Natural killer cell (primary cell): ENCODE data around the gene ZNF236. TPM values are rescaled to one million over a fixed set of nuclear protein-coding genes. Genes with fewer than 3 reads are reported as not detected.
"Not testable (repeated sequence)": the region's sequence is repeated elsewhere in the genome, so short reads cannot be mapped to it uniquely, and the experiment has no call there.

Experiments used
- ATAC-seq, 3 donors: fragments of 150-1000 bp in 2 of 3; fragments of 200-7000 bp in 1 of 3; cut with Tn5 transposase; 1 replicate in 1 of 3; 2 replicates in 2 of 3; pipeline ENCODE4 v1.10.0; 2021; ENCODE audit warnings: mild to moderate bottlenecking in 2 of 3, moderate library complexity in 2 of 3
- DNase-seq, 2 donors: peaks; one replicate each; pipeline versions ENCODE4 v3.0.0 to v3.0.0-alpha.2; 2013 to 2021; ENCODE audit warnings: mixed read lengths in 1 of 2
- H3K27ac ChIP-seq: one replicate; pipeline ENCODE4 v1.5.1; 2013; ENCODE audit warnings: mild to moderate bottlenecking, low read length
- H3K27me3 ChIP-seq: one replicate; pipeline ENCODE4 v1.6.1; 2013; ENCODE audit warnings: low read length; ENCODE audit not compliant: control insufficient read depth, insufficient read depth
- H3K36me3 ChIP-seq: one replicate; pipeline ENCODE4 v1.6.1; 2013; ENCODE audit warnings: low read length; ENCODE audit not compliant: control insufficient read depth, insufficient read depth
- H3K4me1 ChIP-seq: one replicate; pipeline ENCODE4 v1.6.1; 2013; ENCODE audit warnings: low read length; ENCODE audit not compliant: control insufficient read depth, insufficient read depth
- H3K4me3 ChIP-seq: one replicate; pipeline ENCODE4 v1.5.1; 2013; ENCODE audit warnings: low read length
- H3K9me3 ChIP-seq: one replicate; pipeline ENCODE4 v1.6.1; 2013; ENCODE audit warnings: low read length; ENCODE audit not compliant: control insufficient read depth, insufficient read depth
- H3K27ac Mint-ChIP-seq, 2 donors: one replicate each; pipeline ENCODE4 v1.8.0; 2022; ENCODE audit warnings: mild to moderate bottlenecking in 2 of 2, mixed read lengths in 2 of 2, moderate library complexity in 1 of 2
- H3K27me3 Mint-ChIP-seq, 2 donors: one replicate each; pipeline ENCODE4 v1.8.0; 2022; ENCODE audit warnings: low read depth in 2 of 2, mixed read lengths in 2 of 2
- H3K36me3 Mint-ChIP-seq: one replicate; pipeline ENCODE4 v1.8.0; 2022; ENCODE audit warnings: mixed read lengths
- H3K4me1 Mint-ChIP-seq, 2 donors: one replicate each; pipeline ENCODE4 v1.8.0; 2022; ENCODE audit warnings: mixed read lengths in 2 of 2
- H3K4me3 Mint-ChIP-seq: one replicate; pipeline ENCODE4 v1.8.0; 2022; ENCODE audit warnings: mild to moderate bottlenecking, moderate library complexity, mixed read lengths
- H3K9me3 Mint-ChIP-seq, 2 donors: one replicate each; pipeline ENCODE4 v1.8.0; 2022; ENCODE audit warnings: mixed read lengths in 2 of 2
- WGBS: methylation state at CpG from one replicate; pipeline ENCODE4 v1.1.7; 2013; ENCODE audit warnings: missing lambda C conversion rate; ENCODE audit not compliant: insufficient coverage; 5-methylcytosine and 5-hydroxymethylcytosine counted together
- intact Hi-C: fragments of 100-400 bp; cut with micrococcal nuclease; formaldehyde crosslinking; loops from one replicate; pipeline ENCODE4 v1.14.2; 2022
- total RNA-seq, 4 donors: library from RNA; stranded (reverse); fragments of 120-200 nt in 1 of 4; gene quantifications; one replicate each; pipeline versions ENCODE4 v1.2.3 to v1.2.4, GENCODE V29; 2013 to 2022
- TF ChIP-seq, protein P1 (sequence below): fragments of 200-600 bp; IDR thresholded peaks from one replicate; pipeline ENCODE4 v1.8.0; 2022; ENCODE audit warnings: antibody characterized with exemption

The ZNF236 gene
- total RNA-seq, result 10 to 100 TPM; 35.1 to 42.2 (median 39.7) TPM
- total RNA-seq (2013), result 30.2 TPM

DNA sequence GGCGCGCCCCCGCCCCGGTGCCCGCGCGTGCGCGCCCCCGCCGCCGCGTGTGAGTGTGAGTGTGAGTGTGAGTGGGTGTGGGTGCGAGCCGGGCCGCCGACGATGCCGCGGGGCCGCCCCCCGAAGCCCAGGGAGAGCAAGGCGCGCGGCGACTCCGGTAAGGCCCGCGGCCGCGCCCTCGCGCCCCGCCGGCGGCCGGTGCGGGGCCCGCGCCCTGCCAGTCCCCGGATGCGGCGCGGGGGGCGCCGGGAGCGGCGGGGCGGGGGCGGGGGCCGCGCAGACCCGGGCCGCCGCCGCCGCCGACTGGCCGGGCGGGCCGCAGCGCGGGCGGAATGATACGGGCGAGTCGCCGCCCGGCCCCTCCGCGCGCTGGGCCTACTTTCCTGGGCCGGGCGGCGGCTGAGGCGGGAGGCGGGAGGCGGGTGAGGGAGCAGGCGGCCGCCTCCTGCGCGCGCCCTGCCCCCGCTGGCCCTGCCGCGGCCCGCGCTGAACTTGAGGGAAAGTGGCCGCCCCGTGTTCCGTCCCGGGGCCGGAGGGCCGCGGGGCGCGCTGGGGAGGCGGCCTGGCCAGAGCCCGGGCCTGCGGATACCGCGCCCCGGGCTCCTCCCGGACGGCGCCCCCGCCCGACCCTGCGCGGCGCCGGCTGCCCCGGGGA, at the start of gene ZNF236:
Gene ZNF236 (plus strand): TSS at position 52 of the 655 bp plus-strand sequence. CDS start 51 bp downstream, at position 103.
- Mint-ChIP-seq H3K9me3 (no peaks in the 10 kb centered on the region), H3K36me3 (no peaks in the 10 kb centered on the region), H3K4me3 (peak within 1 kb of the TSS; percentile 85), H3K27me3 (no peaks in the 10 kb centered on the region), H3K4me1 (peaks cover 37 to 56% of the 10 kb centered on the region in 2 donors), H3K27ac (peak within 1 kb of the TSS; percentile 87 to 89)
- Histone ChIP-seq H3K4me1 (peaks cover 30% of the 10 kb centered on the region), H3K9me3 (no peaks in the 10 kb centered on the region), H3K27me3 (no peaks in the 10 kb centered on the region), H3K27ac (peak within 1 kb of the TSS; percentile 86), H3K4me3 (peak within 1 kb of the TSS; percentile 86), H3K36me3 (no peaks in the 10 kb centered on the region)
- DNase-seq (peak; percentile 77 to 83), ATAC-seq (peak; percentile 62 to 76 (median 69))
- intact Hi-C loops, result loop anchor here (1.0 kb wide), 1 partner anchor 19 kb away; no protein-coding TSS in a partner anchor
- TF ChIP-seq, protein P1, sequence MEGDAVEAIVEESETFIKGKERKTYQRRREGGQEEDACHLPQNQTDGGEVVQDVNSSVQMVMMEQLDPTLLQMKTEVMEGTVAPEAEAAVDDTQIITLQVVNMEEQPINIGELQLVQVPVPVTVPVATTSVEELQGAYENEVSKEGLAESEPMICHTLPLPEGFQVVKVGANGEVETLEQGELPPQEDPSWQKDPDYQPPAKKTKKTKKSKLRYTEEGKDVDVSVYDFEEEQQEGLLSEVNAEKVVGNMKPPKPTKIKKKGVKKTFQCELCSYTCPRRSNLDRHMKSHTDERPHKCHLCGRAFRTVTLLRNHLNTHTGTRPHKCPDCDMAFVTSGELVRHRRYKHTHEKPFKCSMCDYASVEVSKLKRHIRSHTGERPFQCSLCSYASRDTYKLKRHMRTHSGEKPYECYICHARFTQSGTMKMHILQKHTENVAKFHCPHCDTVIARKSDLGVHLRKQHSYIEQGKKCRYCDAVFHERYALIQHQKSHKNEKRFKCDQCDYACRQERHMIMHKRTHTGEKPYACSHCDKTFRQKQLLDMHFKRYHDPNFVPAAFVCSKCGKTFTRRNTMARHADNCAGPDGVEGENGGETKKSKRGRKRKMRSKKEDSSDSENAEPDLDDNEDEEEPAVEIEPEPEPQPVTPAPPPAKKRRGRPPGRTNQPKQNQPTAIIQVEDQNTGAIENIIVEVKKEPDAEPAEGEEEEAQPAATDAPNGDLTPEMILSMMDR, result no peak
- under 1% methylated on average over 113 of the region's 113 CpGs for WGBS

DNA sequence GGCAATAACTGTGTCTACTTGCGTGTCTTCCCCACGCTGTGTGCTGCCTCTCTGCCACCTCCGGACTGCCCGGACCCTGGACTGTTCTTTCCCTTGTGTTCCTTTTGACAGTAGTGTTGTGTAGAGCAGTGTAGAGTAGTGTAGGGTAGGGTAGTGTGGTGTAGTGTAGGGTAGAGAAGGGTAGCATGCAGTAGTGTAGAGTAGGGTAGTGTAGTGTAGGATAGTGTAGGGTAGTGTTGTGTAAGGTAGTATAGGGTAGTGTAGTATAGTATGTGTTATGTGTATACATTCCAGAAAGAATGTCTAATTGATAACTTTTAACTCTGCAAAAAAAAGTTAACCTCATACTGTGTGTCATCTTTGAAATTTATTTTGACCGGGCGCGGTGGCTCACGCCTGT, 49.7 kb upstream of the ZNF236 start:
- no peak for DNase-seq
- H3K4me1 Mint-ChIP-seq, result peaks cover 0 to 4% of the 10 kb centered on the region in 2 donors
- H3K27me3 ChIP-seq, result no peaks in the 10 kb centered on the region
- ATAC-seq, result peak in 1 of 3 donors; percentile 57
- H3K4me3 Mint-ChIP-seq, result no peak overlapping the region
- peaks cover 0 to 4% of the 10 kb centered on the region in 2 donors for H3K9me3 Mint-ChIP-seq
- H3K27ac Mint-ChIP-seq, result no peak overlapping the region
- TF ChIP-seq, protein P1, result no peak
- H3K4me3 ChIP-seq, result no peak overlapping the region
- WGBS, result 84% methylated on average over 8 of the region's 8 CpGs
- H3K27ac ChIP-seq, result no peak overlapping the region
- intact Hi-C loops, result no loop called here
- no peaks in the 10 kb centered on the region for H3K4me1 ChIP-seq
- peaks cover 19% of the 10 kb centered on the region for H3K36me3 Mint-ChIP-seq
- H3K9me3 ChIP-seq, result peaks cover 5% of the 10 kb centered on the region
- H3K36me3 ChIP-seq, result no peaks in the 10 kb centered on the region
- H3K27me3 Mint-ChIP-seq, result peaks cover 0 to 12% of the 10 kb centered on the region in 2 donors

DNA sequence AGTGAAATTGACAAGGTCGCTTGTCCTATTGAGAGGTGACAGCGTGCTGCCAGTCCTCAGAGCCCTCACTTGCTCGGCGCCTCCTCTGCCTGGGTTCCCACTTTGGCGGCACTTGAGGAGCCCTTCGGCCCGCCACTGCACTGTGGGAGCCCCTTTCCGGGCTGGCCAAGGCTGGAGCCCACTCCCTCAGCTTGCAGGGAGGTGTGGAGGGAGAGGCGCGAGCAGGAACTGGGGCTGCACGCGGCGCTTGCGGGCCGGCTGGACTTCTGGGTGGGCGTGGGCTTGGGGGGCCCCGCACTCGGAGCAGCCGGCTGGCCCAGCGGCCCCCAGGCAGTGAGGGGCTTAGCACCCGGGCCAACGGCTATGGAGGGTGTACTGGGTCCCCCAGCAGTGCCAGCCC, 45.3 kb upstream of the ZNF236 start:
- 95% methylated on average over 21 of the region's 22 CpGs for WGBS
- H3K27me3 Mint-ChIP-seq, H3K9me3 Mint-ChIP-seq, intact Hi-C loops, H3K4me3 Mint-ChIP-seq, H3K4me1 Mint-ChIP-seq, H3K27me3 ChIP-seq, H3K4me3 ChIP-seq, DNase-seq, H3K36me3 ChIP-seq, H3K9me3 ChIP-seq, H3K36me3 Mint-ChIP-seq, H3K4me1 ChIP-seq, H3K27ac Mint-ChIP-seq, ATAC-seq, H3K27ac ChIP-seq: not testable (repeated sequence)

DNA sequence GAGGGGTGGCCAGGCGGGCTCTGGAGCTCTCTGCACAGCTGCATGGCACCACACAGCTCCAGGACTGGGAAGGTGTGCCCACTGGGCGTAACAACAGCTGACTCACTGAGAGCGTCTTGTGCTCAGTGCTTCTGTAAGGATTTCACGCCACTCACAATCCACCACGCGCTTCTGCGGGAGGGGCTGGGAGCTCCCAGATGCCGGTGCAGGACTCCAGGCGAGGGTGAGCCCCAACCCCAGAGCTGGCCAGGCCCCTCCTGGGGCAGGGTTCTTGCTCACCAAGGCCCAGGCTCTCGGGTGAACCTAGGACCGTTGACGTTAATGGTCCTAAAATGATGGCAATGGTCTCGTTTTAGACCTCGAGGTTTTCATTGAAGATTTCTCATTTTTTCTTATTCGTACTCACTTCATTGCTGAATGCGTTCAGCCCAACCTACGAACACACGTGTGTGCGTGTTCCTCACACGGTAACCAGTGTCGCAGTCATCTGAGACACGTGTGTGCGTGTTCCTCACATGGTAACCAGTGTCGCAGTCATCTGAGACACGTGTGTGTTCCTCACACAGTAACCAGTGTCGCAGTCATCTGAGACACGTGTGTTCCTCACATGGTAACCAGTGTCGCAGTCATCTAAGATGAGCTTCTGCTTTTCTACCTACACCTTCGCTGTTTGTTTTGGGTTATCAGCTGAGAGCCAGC, 38.4 kb upstream of the ZNF236 start:
- Histone ChIP-seq H3K36me3 (no peaks in the 10 kb centered on the region), H3K27me3 (no peaks in the 10 kb centered on the region), H3K4me3 (no peak overlapping the region), H3K9me3 (no peaks in the 10 kb centered on the region), H3K27ac (no peak overlapping the region), H3K4me1 (peaks cover 11% of the 10 kb centered on the region)
- no peak for DNase-seq
- TF ChIP-seq, protein P1, result no peak
- Mint-ChIP-seq H3K27ac (no peak overlapping the region), H3K4me1 (peaks cover 9 to 10% of the 10 kb centered on the region in 2 donors), H3K9me3 (no peaks in the 10 kb centered on the region), H3K27me3 (peaks cover 11 to 15% of the 10 kb centered on the region in 2 donors), H3K4me3 (no peak overlapping the region), H3K36me3 (no peaks in the 10 kb centered on the region)
- WGBS, result 88% methylated on average over 29 of the region's 29 CpGs
- ATAC-seq, result no peak
- intact Hi-C loops, result no loop called here
